Measurements from ENCODE around the gene RAB17.

DNA sequence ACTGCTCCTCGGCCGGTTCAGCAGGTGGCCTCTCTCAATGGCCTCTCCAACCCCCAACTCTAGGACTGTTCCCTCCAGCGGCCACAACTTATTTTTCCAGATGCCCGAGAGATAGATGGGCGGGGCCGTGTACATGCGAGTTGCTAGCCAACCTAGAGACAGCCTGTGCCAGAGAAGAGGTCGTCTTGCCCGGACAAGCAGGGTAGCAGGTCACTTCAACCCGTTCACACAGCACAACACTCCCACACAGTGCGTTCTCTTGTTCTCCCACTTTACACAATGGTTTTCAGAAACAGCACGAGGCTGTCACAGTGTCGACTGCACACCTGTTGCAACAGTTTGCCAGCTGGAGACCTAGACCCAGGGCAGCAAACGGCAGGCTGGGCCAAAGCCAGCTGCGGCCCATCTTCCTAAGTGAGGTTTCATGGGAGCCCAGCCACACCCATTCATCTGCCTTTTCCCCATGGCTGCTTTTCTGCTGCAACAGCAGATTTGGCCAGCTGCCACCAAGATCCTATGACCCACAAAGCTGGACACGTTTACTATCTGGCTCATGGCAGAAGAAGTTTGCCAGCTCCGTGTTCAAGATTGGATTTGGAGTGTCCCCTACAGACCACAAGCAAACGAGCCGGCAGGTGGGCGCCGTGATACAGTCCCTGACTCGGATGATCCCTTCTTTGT is 31.4 kb downstream of the RAB17 start:
- TF ChIP-seq CTCF (IDR thresholded peaks at IDR 0.05) (no peak), POLR2A (IDR thresholded peaks at IDR 0.05) (no peak), EP300 (IDR thresholded peaks at IDR 0.05) (no peak)
